NB4 (cell line): ENCODE measurements around the gene PRRT2.

Experiments
- DNase-seq: peaks from one replicate; pipeline ENCODE4 v3.0.0; 2010; ENCODE audit warnings: low read depth
- H3K4me3 ChIP-seq: one replicate; pipeline ENCODE4 v1.5.1; 2011; ENCODE audit warnings: mild to moderate bottlenecking, low read depth, low read length, moderate library complexity
- CTCF ChIP-seq: IDR thresholded peaks from one replicate; pipeline ENCODE4 v1.5.1; 2012; ENCODE audit warnings: low read depth, low read length
- MAX ChIP-seq: IDR thresholded peaks from 2 replicates; pipeline ENCODE4 v1.6.1; 2011; ENCODE audit warnings: low read depth, low read length
- MYC ChIP-seq: IDR thresholded peaks from 2 replicates; pipeline ENCODE4 v1.6.1; 2011; ENCODE audit warnings: low read depth, low read length
- POLR2A ChIP-seq: IDR thresholded peaks from 2 replicates; pipeline ENCODE4 v1.6.1; 2011; ENCODE audit warnings: mild to moderate bottlenecking; ENCODE audit not compliant: insufficient read length; ENCODE audit errors: extremely low read depth

Gene PRRT2

GRCh38 chr16:29842732-29843346, 30.8 kb downstream of the PRRT2 start:
- H3K4me3 ChIP-seq, result no peak overlapping the region
- TF ChIP-seq CTCF, result peak; percentile 14
- no peak for TF ChIP-seq MYC
- no peak for DNase-seq

- no peak for DNase-seq
- TF ChIP-seq CTCF (no peak), POLR2A (no peak), MYC (no peak), MAX (no peak)
- no peak overlapping the region for H3K4me3 ChIP-seq
Measured at GRCh38 chr16:29843931-29844330, 31.9 kb downstream of the PRRT2 start.

GRCh38 chr16:29844575-29845331, 32.8 kb downstream of the PRRT2 start:
- TF ChIP-seq MAX (no peak), POLR2A (no peak), CTCF (no peak), MYC (no peak)

GRCh38 chr16:29845656-29846055, 33.7 kb downstream of the PRRT2 start:
- no peak overlapping the region for H3K4me3 ChIP-seq
- TF ChIP-seq CTCF, result no peak
- TF ChIP-seq MAX, result no peak
- TF ChIP-seq MYC, result no peak
- TF ChIP-seq POLR2A, result no peak

More at GRCh38 chr16:29844575-29845331, 32.8 kb downstream of the PRRT2 start:
- no peak overlapping the region for H3K4me3 ChIP-seq
- no peak for DNase-seq

GRCh38 chr16:29848420-29849297, 36.7 kb downstream of the PRRT2 start:
- DNase-seq, result peak; percentile 81
- peak; percentile 97 for TF ChIP-seq CTCF
- peak; percentile 57; the same call in 1 of the 2 replicates for TF ChIP-seq MAX
- TF ChIP-seq POLR2A, result no peak
- peak; percentile 64 for TF ChIP-seq MYC

More at GRCh38 chr16:29845656-29846055, 33.7 kb downstream of the PRRT2 start:
- no peak for DNase-seq

More at GRCh38 chr16:29848420-29849297, 36.7 kb downstream of the PRRT2 start:
- no peak overlapping the region for H3K4me3 ChIP-seq
